Endothelial cell of umbilical vein (primary cell): Measurements from ENCODE around the gene CPSF4. TPM values are rescaled to one million over a fixed set of nuclear protein-coding genes. Genes with fewer than 3 reads are reported as not detected.

Experiments
- BruUV-seq: library from RNA; stranded (reverse); fragments of 400-500 nt; replicated peaks from 2 replicates; lab custom pipeline; 2021; lab: Mats Ljungman, UMichigan
- CTCF ChIA-PET: fragments of 300-600, 350-600 bp; sonication (Branson Sonifier 250); formaldehyde crosslinking; loops from one replicate; lab custom pipeline; 2021; ENCODE audit warnings: antibody characterized with exemption, inconsistent platforms; lab: Charles Lee
- POLR2A ChIA-PET: fragments of 300-600, 350-600 bp; sonication (Branson Sonifier 250); formaldehyde crosslinking; loops from one replicate; lab custom pipeline; 2021; ENCODE audit warnings: antibody characterized with exemption, inconsistent platforms; lab: Charles Lee
- DNase-seq: peaks from one replicate; pipeline ENCODE4 v3.0.0-alpha.2; 2011; ENCODE audit warnings: low read depth, low spot score
- FAIRE-seq: peaks from 2 replicates; lab custom pipeline; 2011; peaks lifted over from hg19 to GRCh38; lab: Jason Lieb, UNC
- H2AFZ ChIP-seq: 2 replicates; pipeline ENCODE4 v1.6.0; 2012; ENCODE audit warnings: low read depth, low read length, control low read depth, inconsistent platforms
- H3K27ac ChIP-seq: 2 replicates; pipeline ENCODE4 v1.5.1; 2011; ENCODE audit warnings: low read depth, mild to moderate bottlenecking, control low read depth, low read length, moderate library complexity; ENCODE audit not compliant: insufficient read depth
- H3K27me3 ChIP-seq, 2 experiments: 2 replicates each; pipeline versions ENCODE4 v1.6.0 to v1.6.1; 2011; ENCODE audit warnings: low read length in 2 of 2, mixed read lengths in 1 of 2; ENCODE audit not compliant: control insufficient read depth in 2 of 2, insufficient read depth in 2 of 2
- H3K36me3 ChIP-seq, 2 experiments: 2 replicates in 1 of 2; 3 replicates in 1 of 2; pipeline ENCODE4 v1.5.1; 2011; ENCODE audit warnings: low read length in 2 of 2, mild to moderate bottlenecking in 1 of 2, moderate library complexity in 1 of 2; ENCODE audit not compliant: control insufficient read depth in 2 of 2, insufficient read depth in 2 of 2; ENCODE audit errors: extremely low read depth in 1 of 2
- H3K4me1 ChIP-seq: 3 replicates; pipeline ENCODE4 v1.5.1; 2011; ENCODE audit warnings: mild to moderate bottlenecking, low read length; ENCODE audit not compliant: control insufficient read depth, insufficient read depth; ENCODE audit errors: extremely low read depth
- H3K4me2 ChIP-seq: 2 replicates; pipeline ENCODE4 v1.6.1; 2011; ENCODE audit warnings: low read length, control low read depth, mixed read lengths; ENCODE audit not compliant: insufficient read depth
- H3K4me3 ChIP-seq, 3 experiments: fragments of 200-600 bp in 1 of 3; sonication (generic), shearing (Covaris generic) in 1 of 3; replicated peaks in 1 of 3; 2 replicates each; pipeline ENCODE4 v1.5.1; 2011 to 2016; ENCODE audit warnings: control low read depth in 3 of 3, low read length in 3 of 3, mild to moderate bottlenecking in 2 of 3, inconsistent platforms in 1 of 3, low read depth in 1 of 3, moderate library complexity in 1 of 3; ENCODE audit not compliant: insufficient read depth in 1 of 3
- H3K79me2 ChIP-seq: 2 replicates; pipeline ENCODE4 v1.6.0; 2012; ENCODE audit warnings: low read length, inconsistent platforms; ENCODE audit not compliant: control insufficient read depth, insufficient read depth
- H3K9ac ChIP-seq: replicated peaks from 2 replicates; pipeline ENCODE3; 2011; ENCODE audit warnings: low read length, control low read depth; ENCODE audit not compliant: insufficient read depth; ENCODE audit errors: extremely low read depth
- H3K9me1 ChIP-seq: replicated peaks from 3 replicates; pipeline ENCODE4 v1.6.0; 2011; ENCODE audit warnings: mild to moderate bottlenecking, low read length; ENCODE audit not compliant: control insufficient read depth, insufficient read depth; ENCODE audit errors: extremely low read depth
- H3K9me3 ChIP-seq: replicated peaks from 2 replicates; pipeline ENCODE4 v1.5.1; 2012; ENCODE audit warnings: low read length, inconsistent platforms; ENCODE audit not compliant: control insufficient read depth, insufficient read depth
- H4K20me1 ChIP-seq: replicated peaks from 2 replicates; pipeline ENCODE3; 2011; ENCODE audit warnings: mild to moderate bottlenecking, low read length; ENCODE audit not compliant: control insufficient read depth, insufficient read depth; ENCODE audit errors: extremely low read depth
- CTCF ChIP-seq, 2 donors: IDR thresholded peaks; 1 replicate in 1 of 2; 2 replicates in 1 of 2; pipeline ENCODE4 v1.5.1; 2011; ENCODE audit warnings: low read length in 2 of 2, mild to moderate bottlenecking in 2 of 2, moderate library complexity in 2 of 2, control low read depth in 1 of 2, inconsistent platforms in 1 of 2, low read depth in 1 of 2; ENCODE audit not compliant: insufficient read depth in 1 of 2; ENCODE audit errors: extremely low read depth in 1 of 2
- EZH2 ChIP-seq: IDR thresholded peaks from 2 replicates; pipeline ENCODE4 v1.6.1; 2012; ENCODE audit warnings: borderline replicate concordance, low read depth, mild to moderate bottlenecking, moderate library complexity, low read length, inconsistent platforms; ENCODE audit not compliant: severe bottlenecking
- FOS ChIP-seq: IDR thresholded peaks from 2 replicates; pipeline ENCODE4 v1.6.1; 2011; ENCODE audit warnings: mild to moderate bottlenecking, low read length, moderate library complexity, borderline replicate concordance; ENCODE audit not compliant: insufficient read depth
- GATA2 ChIP-seq: IDR thresholded peaks from 2 replicates; pipeline ENCODE4 v1.7.0; 2011; ENCODE audit warnings: low read depth, mild to moderate bottlenecking, moderate library complexity, mixed read lengths, low read length; ENCODE audit not compliant: insufficient read length, insufficient read depth
- JUN ChIP-seq: IDR thresholded peaks from 2 replicates; pipeline ENCODE4 v1.6.1; 2011; ENCODE audit warnings: borderline replicate concordance, low read depth; ENCODE audit not compliant: insufficient read length, insufficient read depth
- MYC ChIP-seq: IDR thresholded peaks from one replicate; pipeline ENCODE4 v1.6.1; 2011; ENCODE audit warnings: mild to moderate bottlenecking, low read depth, low read length
- POLR2A ChIP-seq: IDR thresholded peaks from 2 replicates; pipeline ENCODE4 v1.6.1; 2012; ENCODE audit warnings: low read depth, mild to moderate bottlenecking, control low read depth, low read length
- POLR2AphosphoS5 ChIP-seq: IDR thresholded peaks from 2 replicates; pipeline ENCODE4 v1.6.1; 2012; ENCODE audit warnings: low read depth, mild to moderate bottlenecking, control low read depth, low read length, moderate library complexity; ENCODE audit not compliant: insufficient read depth
- dilution Hi-C: fragments of 300-500 bp; cut with MboI; formaldehyde crosslinking; loops from one replicate; pipeline ENCODE4 v1.15.0; 2019; ENCODE audit warnings: low sequenced_read_pairs; ENCODE audit not compliant: extremely low pct_ligation_motif_present
- intact Hi-C: fragments of 100-400 bp; cut with micrococcal nuclease; formaldehyde crosslinking; loops from one replicate; pipeline ENCODE4 v1.10.0; 2022
- polyA plus RNA-seq, 4 experiments: library from polyadenylated mRNA; depleted of rRNA in 3 of 4; stranded (reverse) in 3 of 4; unstranded in 1 of 4; fragments of >200 nt; gene quantifications; 2 replicates each; pipeline versions ENCODE4 v1.2.1 to v1.2.3, GENCODE V29; 2011 to 2012; ENCODE audit warnings: missing spikeins in 1 of 4
- total RNA-seq: library from RNA; stranded (reverse); gene quantifications from 2 replicates; pipeline ENCODE4 v1.2.3, GENCODE V29; 2021
- TF ChIP-seq, protein P1 (sequence below): IDR thresholded peaks from 2 replicates; pipeline ENCODE4 v1.6.1; 2011; ENCODE audit not compliant: insufficient read depth, insufficient read length

Gene CPSF4
- total and polyA plus RNA-seq, 2 donors (not counting 3 experiments of a cell fraction or from before 2014, with no cell fraction given): 51.5 to 53.0 TPM

DNA sequence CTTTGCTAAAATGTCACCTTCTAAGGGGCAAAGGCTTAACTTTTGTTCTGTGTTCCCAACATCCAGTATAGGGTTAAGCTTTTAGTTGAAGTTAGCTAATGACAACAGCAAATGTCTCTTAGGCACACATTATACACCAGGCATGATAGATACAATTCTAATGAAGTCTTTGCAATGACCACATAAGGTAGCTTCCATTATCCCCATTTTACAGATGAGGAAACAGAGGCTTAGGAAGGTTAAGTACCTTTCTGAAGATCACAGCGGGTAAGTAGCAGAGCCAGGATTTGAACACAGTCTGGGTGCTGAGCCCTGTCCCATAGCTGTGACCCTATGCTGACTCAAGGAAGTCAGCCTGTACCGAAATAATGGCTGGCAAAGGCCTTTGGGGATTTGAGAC is 28.1 kb upstream of the CPSF4 start:
- Histone ChIP-seq H3K9ac (no peak overlapping the region), H3K27ac (no peak overlapping the region), H3K9me1 (no peaks in the 10 kb centered on the region), H3K36me3 (peaks cover 9 to 10% of the 10 kb centered on the region in 2 experiments), H3K4me2 (no peak overlapping the region), H3K4me3 (no peak overlapping the region), H4K20me1 (peaks cover 3% of the 10 kb centered on the region), H3K27me3 (no peaks in the 10 kb centered on the region), H3K4me1 (peaks cover 21% of the 10 kb centered on the region), H3K9me3 (no peaks in the 10 kb centered on the region), H2AFZ (no peak overlapping the region), H3K79me2 (peaks cover 50% of the 10 kb centered on the region)
- dilution Hi-C loops: no loop called here
- FAIRE-seq: no peak
- TF ChIP-seq POLR2AphosphoS5 (no peak), FOS (no peak), MYC (no peak), GATA2 (no peak), EZH2 (no peak), CTCF (IDR thresholded peaks at IDR 0.05; ENCODE audit: extremely low read depth in 1 of 2, insufficient read depth in 1 of 2, low read depth in 1 of 2, low read length in 2 of 2) (no peak), POLR2A (no peak), JUN (no peak)
- TF ChIP-seq, protein P1, sequence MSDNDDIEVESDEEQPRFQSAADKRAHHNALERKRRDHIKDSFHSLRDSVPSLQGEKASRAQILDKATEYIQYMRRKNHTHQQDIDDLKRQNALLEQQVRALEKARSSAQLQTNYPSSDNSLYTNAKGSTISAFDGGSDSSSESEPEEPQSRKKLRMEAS: no peak
- intact Hi-C loops: no loop called here
- DNase-seq: no peak
- CTCF ChIA-PET: no interaction called here
- no TSS peak for BruUV-seq
- POLR2A ChIA-PET: no interaction called here
